ENCODE data around the gene KRTAP12-2.

Gene KRTAP12-2

GRCh38 chr21:44625756-44626155 is 41.0 kb downstream of the KRTAP12-2 start:
- no peak for DNase-seq

GRCh38 chr21:44623575-44623974 is 43.2 kb downstream of the KRTAP12-2 start:
- DNase-seq: no peak

DNA sequence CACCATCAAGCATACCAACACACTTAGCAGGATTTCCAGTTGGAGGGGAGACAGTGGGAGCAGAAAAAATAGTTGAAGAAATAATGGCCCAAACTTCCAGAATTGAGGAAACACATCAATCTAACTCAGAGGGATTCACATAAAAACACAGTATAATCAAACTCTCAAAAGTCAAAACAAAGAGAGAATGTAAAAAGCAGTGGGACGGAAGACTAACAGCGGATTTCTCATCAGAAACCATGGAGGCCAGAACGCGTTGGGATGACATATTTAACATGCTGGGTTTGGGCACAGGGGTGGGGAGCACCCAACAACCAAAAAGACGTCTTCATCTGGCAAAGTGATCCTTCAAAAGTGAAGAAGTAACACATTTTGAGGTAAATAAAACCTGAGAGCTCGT is 46.8 kb downstream of the KRTAP12-2 start:
- no peak for DNase-seq

- DNase-seq: no peak
These were observed 47.8 kb downstream of the KRTAP12-2 start for GRCh38 chr21:44618909-44619308.

GRCh38 chr21:44618504-44618903 is 48.2 kb downstream of the KRTAP12-2 start:
- no peak for DNase-seq

GRCh38 chr21:44617071-44617501 is 49.6 kb downstream of the KRTAP12-2 start:
- DNase-seq: no peak

DNA sequence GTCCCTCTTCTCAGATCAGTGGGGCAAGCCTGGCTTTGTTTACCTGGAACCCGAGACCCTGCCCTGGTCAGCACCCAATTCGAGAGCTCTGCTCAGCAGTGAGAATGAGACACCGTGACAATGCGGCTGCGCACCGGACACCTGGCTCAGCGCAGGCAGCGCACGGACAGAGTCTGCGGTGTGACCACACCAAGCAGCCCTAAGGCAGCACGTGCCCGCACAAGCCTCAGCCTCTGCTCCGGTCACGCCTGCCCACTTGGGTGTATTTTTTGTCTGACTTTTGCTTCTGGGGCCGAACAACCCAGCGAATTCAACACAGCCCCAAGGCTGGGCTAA is 50.2 kb downstream of the KRTAP12-2 start:
- no peak for DNase-seq
